LNCAP (cell line): Measurements from ENCODE around the gene HDAC8.

Experiments used
- TF ChIP-seq, protein P1 (sequence below): fragments of 450-650 bp; IDR thresholded peaks from 2 replicates; pipeline ENCODE4 v1.5.1; 2017; ENCODE audit warnings: mild to moderate bottlenecking

Gene HDAC8

DNA sequence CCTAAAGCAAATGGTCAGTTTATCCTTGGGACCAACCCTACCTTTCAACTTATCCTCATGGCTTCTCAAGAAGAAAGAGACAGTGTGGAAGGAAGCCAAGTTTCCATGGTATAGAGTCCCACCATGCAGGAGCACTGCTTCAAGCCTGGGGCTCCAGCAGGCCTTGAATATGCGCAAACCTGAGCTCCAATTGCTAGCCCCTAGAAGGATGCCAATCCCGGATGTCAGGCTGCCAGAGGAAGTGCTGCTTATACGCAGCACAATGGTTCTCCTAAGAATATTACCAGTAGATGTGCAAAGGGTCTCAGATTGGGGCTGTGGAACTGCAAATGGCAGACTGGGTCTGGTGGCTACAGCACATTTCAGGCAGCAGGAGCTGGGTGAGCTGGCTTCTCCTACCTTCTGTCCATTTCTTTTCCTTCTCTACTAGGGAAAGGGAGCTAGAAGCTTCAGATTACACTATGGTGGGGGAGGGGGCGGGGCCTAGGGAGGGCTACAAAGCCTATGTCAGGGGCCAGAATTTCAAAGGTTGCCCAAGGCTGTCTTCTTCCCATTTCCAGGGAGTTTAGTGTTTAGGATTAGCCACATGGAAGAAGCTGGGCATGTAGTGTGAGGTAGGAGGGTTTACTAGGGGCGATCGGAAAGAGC, 226.2 kb downstream of the HDAC8 start:
- TF ChIP-seq, protein P1, sequence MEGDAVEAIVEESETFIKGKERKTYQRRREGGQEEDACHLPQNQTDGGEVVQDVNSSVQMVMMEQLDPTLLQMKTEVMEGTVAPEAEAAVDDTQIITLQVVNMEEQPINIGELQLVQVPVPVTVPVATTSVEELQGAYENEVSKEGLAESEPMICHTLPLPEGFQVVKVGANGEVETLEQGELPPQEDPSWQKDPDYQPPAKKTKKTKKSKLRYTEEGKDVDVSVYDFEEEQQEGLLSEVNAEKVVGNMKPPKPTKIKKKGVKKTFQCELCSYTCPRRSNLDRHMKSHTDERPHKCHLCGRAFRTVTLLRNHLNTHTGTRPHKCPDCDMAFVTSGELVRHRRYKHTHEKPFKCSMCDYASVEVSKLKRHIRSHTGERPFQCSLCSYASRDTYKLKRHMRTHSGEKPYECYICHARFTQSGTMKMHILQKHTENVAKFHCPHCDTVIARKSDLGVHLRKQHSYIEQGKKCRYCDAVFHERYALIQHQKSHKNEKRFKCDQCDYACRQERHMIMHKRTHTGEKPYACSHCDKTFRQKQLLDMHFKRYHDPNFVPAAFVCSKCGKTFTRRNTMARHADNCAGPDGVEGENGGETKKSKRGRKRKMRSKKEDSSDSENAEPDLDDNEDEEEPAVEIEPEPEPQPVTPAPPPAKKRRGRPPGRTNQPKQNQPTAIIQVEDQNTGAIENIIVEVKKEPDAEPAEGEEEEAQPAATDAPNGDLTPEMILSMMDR, result no peak

DNA sequence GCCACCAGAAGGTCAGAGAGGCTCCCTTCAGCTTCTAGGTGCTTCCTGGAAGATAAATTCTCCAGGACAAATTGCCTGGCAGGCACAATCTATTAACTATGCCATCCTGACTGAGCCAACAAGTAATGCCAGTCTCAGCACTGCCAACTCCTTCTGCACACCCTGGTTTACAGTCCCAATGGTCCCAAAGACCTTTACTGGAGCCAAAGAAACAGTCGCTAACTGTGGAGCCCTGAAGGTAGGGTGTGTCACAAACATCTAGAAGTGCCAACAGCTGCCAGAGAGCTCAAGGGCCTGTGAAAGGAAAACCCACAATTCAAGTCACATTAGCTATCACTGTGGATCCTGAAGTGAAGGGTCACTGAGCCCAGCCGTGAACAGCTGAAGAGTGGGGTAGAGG, 232.0 kb downstream of the HDAC8 start:
- TF ChIP-seq, protein P1, result no peak

DNA sequence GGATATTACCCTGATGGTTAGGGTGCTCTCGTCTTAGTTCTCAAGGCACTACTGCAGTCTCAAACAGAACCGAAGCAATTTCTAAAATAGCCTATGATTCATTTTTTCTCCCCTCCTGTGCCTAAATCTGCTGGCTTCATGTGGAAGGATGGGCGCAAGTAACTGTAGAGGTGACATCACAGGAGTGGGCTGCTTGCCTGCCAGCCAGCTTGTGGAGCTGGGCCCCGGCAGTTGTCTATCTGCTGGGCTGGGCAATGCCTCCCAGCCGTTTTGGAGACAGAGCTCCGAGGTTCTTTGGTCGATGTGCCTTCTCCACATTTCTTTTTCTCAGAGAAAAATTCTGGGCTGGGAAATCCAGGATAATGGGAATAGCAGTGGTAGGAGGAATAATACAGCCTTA, 232.6 kb downstream of the HDAC8 start:
- TF ChIP-seq, protein P1, result no peak

DNA sequence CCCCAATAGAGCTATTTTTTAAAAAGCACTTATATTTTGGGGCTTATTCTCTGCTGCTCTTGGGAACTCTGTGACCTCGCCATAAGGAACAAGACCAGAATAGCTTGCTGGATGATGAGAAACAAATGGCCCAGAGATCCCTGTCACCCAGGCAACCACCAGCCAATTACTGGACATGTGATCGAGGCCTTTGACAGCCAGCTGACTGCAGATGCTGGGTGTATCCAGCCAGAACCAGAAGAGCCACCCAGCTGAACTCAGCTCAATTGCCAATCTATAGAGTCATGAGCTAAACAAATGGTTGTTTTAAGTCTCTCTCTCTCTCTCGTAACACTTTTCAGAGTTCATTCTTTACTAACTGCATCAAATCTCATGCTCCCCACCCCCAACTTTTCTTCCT, 242.5 kb downstream of the HDAC8 start:
- TF ChIP-seq, protein P1, result no peak

DNA sequence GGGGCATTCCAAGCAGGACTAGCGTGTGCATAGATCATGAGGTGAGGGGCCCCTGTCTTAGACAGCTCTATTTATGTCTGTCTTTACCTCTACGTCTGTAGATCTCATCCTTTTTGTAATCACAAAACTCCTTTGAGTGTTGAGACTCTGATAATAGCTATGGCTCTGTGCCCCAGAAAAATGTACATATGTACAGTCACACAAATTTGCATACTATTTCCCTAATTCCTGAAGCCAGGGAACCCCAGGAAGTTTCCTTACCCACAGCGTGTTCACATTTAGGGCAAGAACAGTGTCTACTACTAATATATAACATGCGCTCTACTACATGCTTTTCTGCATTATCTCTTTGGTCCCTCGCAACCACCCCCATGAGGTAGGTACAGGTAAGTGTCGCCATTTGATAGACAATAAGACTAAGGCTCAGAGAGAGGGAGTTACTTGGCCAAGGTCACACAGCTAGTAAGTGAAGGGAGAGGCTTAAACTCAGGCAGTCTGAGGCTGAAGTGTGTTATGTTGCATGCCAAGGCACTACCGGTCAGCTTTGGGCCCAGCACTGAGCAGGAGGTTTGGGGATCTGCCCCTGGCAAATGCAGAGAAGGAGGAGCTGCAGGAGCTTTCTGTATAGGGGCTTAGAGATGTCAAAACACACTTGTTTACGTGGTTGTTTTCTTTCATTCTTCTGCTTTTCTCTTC, 245.9 kb downstream of the HDAC8 start:
- TF ChIP-seq, protein P1, result no peak

DNA sequence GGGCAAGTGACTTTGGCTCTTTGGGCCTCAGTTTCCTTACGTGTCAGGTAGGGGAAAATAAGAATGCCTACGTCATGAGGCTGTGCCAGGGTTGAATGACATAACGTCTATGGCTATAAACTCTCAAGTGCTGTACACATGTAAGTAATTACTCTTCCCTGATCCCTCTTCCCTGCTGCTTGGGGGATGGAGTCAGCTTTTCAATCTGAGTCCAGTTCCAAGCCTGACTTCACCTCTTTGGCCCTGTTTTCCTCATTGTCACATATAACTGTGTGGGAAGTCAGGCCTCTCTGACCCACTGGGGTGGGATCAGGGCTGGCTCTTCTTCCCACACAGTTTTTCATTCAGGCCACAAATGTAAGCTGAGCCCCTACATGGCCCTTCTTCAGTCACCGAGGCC, 255.5 kb downstream of the HDAC8 start:
- TF ChIP-seq, protein P1, result no peak

DNA sequence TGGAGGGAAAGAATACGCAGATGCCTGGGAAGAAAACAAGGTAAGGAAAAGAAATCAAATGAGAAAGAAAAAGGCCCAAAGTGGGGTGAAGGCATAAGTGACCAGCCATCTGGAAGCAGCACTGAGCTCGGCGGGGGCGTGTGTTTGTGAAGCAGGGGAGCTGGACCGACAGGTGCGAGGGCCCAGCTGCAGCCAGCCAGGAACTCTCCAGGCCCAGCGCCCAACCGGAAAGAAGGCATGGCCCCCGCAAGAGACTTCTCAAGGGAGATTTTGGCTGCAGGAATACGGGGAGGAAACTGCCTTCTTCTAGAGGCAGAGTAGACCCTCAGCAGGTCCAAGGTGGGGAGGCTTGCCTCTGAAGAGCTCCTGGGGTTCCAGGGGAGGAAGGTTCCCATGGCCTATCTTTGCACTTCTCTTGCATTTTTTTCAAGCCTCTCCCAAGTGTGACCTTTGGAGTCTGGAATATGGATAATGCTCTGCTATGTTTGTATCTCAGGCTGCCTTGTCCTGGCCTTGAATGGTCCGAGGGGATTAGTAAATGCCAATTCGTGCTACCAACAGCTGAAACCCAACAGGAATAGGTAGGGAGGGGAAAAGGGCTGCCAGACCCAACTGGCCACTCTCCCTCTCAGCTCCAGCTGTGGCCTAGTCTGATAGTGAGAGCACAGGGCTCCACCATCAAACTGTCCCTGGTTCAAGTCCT, 256.1 kb downstream of the HDAC8 start:
- TF ChIP-seq, protein P1, result no peak
